Esophagus squamous epithelium (tissue), 5 donors: ENCODE measurements around the gene ZFHX3. TPM values are rescaled to one million over a fixed set of nuclear protein-coding genes. Genes with fewer than 3 reads are reported as not detected.

Source experiments
- DNase-seq: peaks from one replicate; lab custom pipeline; 2025; lab: John Stamatoyannopoulos, UW
- H3K27ac ChIP-seq, 4 donors: fragments of 200-600 bp; sonication (generic); one replicate each; pipeline ENCODE4 v1.5.1; 2016 to 2019; ENCODE audit warnings: mild to moderate bottlenecking in 1 of 4
- H3K27me3 ChIP-seq, 4 donors: fragments of 200-600 bp; sonication (generic); 1 replicate in 3 of 4; 2 replicates in 1 of 4; pipeline versions ENCODE4 v1.5.1 to v1.6.0; 2017 to 2021; ENCODE audit warnings: antibody characterized with exemption in 1 of 4
- H3K36me3 ChIP-seq, 3 donors: fragments of 200-600 bp; sonication (generic); one replicate each; pipeline ENCODE4 v1.5.1; 2016 to 2019
- H3K4me1 ChIP-seq, 3 donors: fragments of 200-600 bp; sonication (generic); one replicate each; pipeline ENCODE4 v1.5.1; 2017 to 2019
- H3K4me3 ChIP-seq, 4 donors: fragments of 200-600 bp; sonication (generic); 1 replicate in 3 of 4; 2 replicates in 1 of 4; pipeline ENCODE4 v1.5.1; 2016 to 2019; ENCODE audit warnings: mild to moderate bottlenecking in 2 of 4, moderate library complexity in 1 of 4
- H3K9me3 ChIP-seq, 3 donors: fragments of 200-600 bp; sonication (generic); one replicate each; pipeline ENCODE4 v1.5.1; 2016 to 2019
- CTCF ChIP-seq, 6 experiments: fragments of 450-650 bp in 4 of 6; fragments of 200-600 bp in 2 of 6; sonication (generic) in 2 of 6; IDR thresholded peaks; one replicate each; pipeline ENCODE4 v1.5.1; 2016 to 2019; ENCODE audit warnings: antibody characterized with exemption in 6 of 6, mild to moderate bottlenecking in 4 of 6, moderate library complexity in 4 of 6
- POLR2A ChIP-seq, 4 donors: fragments of 450-650 bp; IDR thresholded peaks; one replicate each; pipeline ENCODE4 v1.6.1; 2017; ENCODE audit warnings: antibody characterized with exemption in 4 of 4, mild to moderate bottlenecking in 4 of 4, moderate library complexity in 3 of 4
- WGBS, 2 donors: methylation state at CpG; one replicate each; pipeline ENCODE4 v1.1.5; 2018; 5-methylcytosine and 5-hydroxymethylcytosine counted together
- intact Hi-C: fragments of 100-400 bp; cut with DNase I; formaldehyde crosslinking; loops from one replicate; pipeline ENCODE4 v1.15.0; 2022
- total RNA-seq, 4 donors: library from RNA; depleted of rRNA; stranded (reverse); fragments of >200 nt; gene quantifications; one replicate each; pipeline ENCODE4 v1.1.0, GENCODE V29; 2016
- donor health status: DM: yes; HTN: yes; CAD: no.

ZFHX3 gene
- total RNA-seq, 4 donors from 2014 or later: 3.5 to 12.8 (median 4.5) TPM

GRCh38 chr16:72896485-72897118 lies 151.3 kb downstream of the ZFHX3 start:
- Histone ChIP-seq H3K27ac (no peak overlapping the region), H3K36me3 (no peaks in the 10 kb centered on the region), H3K27me3 (no peaks in the 10 kb centered on the region), H3K9me3 (no peaks in the 10 kb centered on the region), H3K4me1 (peaks cover 0 to 15% (median 3%) of the 10 kb centered on the region in 3 donors), H3K4me3 (no peak overlapping the region)
- TF ChIP-seq CTCF (IDR thresholded peaks at IDR 0.05) (no peak), POLR2A (IDR thresholded peaks at IDR 0.05) (no peak)
- no peak for DNase-seq
- WGBS, 2 donors: 82 to 87% methylated on average over 11 to 12 of the region's 12 CpGs
- intact Hi-C loops: no loop called here

- no peak for DNase-seq
- H3K4me3 ChIP-seq: no peak overlapping the region
- no peaks in the 10 kb centered on the region for H3K36me3 ChIP-seq
- no peaks in the 10 kb centered on the region for H3K9me3 ChIP-seq
- H3K4me1 ChIP-seq: peaks cover 0 to 15% (median 3%) of the 10 kb centered on the region in 3 donors
- TF ChIP-seq POLR2A (IDR thresholded peaks at IDR 0.05) (no peak), CTCF (IDR thresholded peaks at IDR 0.05) (no peak)
- no peaks in the 10 kb centered on the region for H3K27me3 ChIP-seq
- 57 to 91% methylated on average over 6 to 8 of the region's 11 CpGs for WGBS, 2 donors
- no peak overlapping the region for H3K27ac ChIP-seq
- intact Hi-C loops: no loop called here
Measured at GRCh38 chr16:72895951-72896350, 152.0 kb downstream of the ZFHX3 start.

- Histone ChIP-seq H3K4me1 (peaks cover 0 to 15% (median 3%) of the 10 kb centered on the region in 3 donors), H3K9me3 (no peaks in the 10 kb centered on the region), H3K27me3 (no peaks in the 10 kb centered on the region), H3K27ac (no peak overlapping the region), H3K36me3 (peaks cover 0 to 1% (median 0%) of the 10 kb centered on the region in 3 donors), H3K4me3 (no peak overlapping the region)
- 77 to 90% methylated on average over 18 of the region's 18 CpGs for whole genome bisulfite sequencing, 2 donors
- DNase-seq: no peak
- intact Hi-C loops: no loop called here
- TF ChIP-seq POLR2A (IDR thresholded peaks at IDR 0.05) (no peak), CTCF (IDR thresholded peaks at IDR 0.05) (no peak)
Measured at GRCh38 chr16:72894293-72895151, 153.4 kb downstream of the ZFHX3 start.

- TF ChIP-seq POLR2A (IDR thresholded peaks at IDR 0.05) (no peak), CTCF (IDR thresholded peaks at IDR 0.05) (no peak)
- Histone ChIP-seq H3K4me3 (no peak overlapping the region), H3K4me1 (peaks cover 0 to 21% (median 3%) of the 10 kb centered on the region in 3 donors), H3K36me3 (peaks cover 0 to 31% (median 0%) of the 10 kb centered on the region in 3 donors), H3K27ac (no peak overlapping the region), H3K9me3 (no peaks in the 10 kb centered on the region), H3K27me3 (no peaks in the 10 kb centered on the region)
- WGBS, 2 donors: 73 to 77% methylated on average over 4 to 9 of the region's 9 CpGs
- no peak for DNase-seq
- intact Hi-C loops: no loop called here
Measured at GRCh38 chr16:72891291-72892227, 156.4 kb downstream of the ZFHX3 start.
